GM23338 (cell line): ENCODE measurements around the gene HSD17B7.

Source experiments
- CREB1 ChIP-seq: fragments of 250-450 bp; sonication (Bioruptor Pico); IDR thresholded peaks from 2 replicates; pipeline ENCODE4 v1.5.0; 2020; ENCODE audit warnings: low read depth, mild to moderate bottlenecking, moderate library complexity
- EZH2 ChIP-seq: fragments of 200-600 bp; sonication (generic); IDR thresholded peaks from one replicate; pipeline ENCODE4 v1.8.0; 2017; ENCODE audit warnings: antibody characterized with exemption, mild to moderate bottlenecking, low read depth; ENCODE audit not compliant: unreplicated experiment
- EZH2phosphoT487 ChIP-seq: fragments of 200-600 bp; sonication (generic); IDR thresholded peaks from one replicate; pipeline ENCODE4 v1.8.1; 2018; ENCODE audit warnings: antibody characterized with exemption; ENCODE audit not compliant: unreplicated experiment
- JUNB ChIP-seq: IDR thresholded peaks from one replicate; pipeline ENCODE4 v1.6.1; 2016; ENCODE audit warnings: antibody characterized with exemption; ENCODE audit not compliant: unreplicated experiment
- NANOG ChIP-seq: IDR thresholded peaks from 2 replicates; pipeline ENCODE4 v1.6.1; 2016; ENCODE audit warnings: antibody characterized with exemption, borderline replicate concordance
- POLR2AphosphoS5 ChIP-seq: IDR thresholded peaks from 2 replicates; pipeline ENCODE4 v1.6.1; 2016; ENCODE audit warnings: antibody characterized with exemption, low read depth
- STAT1 ChIP-seq: IDR thresholded peaks from one replicate; pipeline ENCODE4 v1.6.1; 2016; ENCODE audit warnings: antibody characterized with exemption; ENCODE audit not compliant: unreplicated experiment
- ZNF114 ChIP-seq: fragments of 250-450 bp; sonication (Bioruptor Pico); IDR thresholded peaks from 2 replicates; pipeline ENCODE4 v1.5.0; 2020; ENCODE audit warnings: mild to moderate bottlenecking, moderate library complexity
- ZNF331 ChIP-seq: fragments of 250-450 bp; sonication (Bioruptor Pico); IDR thresholded peaks from 2 replicates; pipeline ENCODE4 v1.5.0; 2020; ENCODE audit warnings: low read depth, mild to moderate bottlenecking, moderate library complexity
- TF ChIP-seq, protein P1 (sequence below), 2 experiments: fragments of 200-600 bp in 1 of 2; sonication (generic) in 1 of 2; conservative IDR thresholded peaks; 2 replicates each; pipeline versions ENCODE4 v1.5.1 to v1.6.1; 2016 to 2017; ENCODE audit warnings: antibody characterized with exemption in 2 of 2, low read depth in 2 of 2, mild to moderate bottlenecking in 2 of 2, moderate library complexity in 1 of 2
- TF ChIP-seq, protein P2 (sequence below): IDR thresholded peaks from one replicate; pipeline ENCODE4 v1.6.1; 2018; ENCODE audit warnings: antibody characterized with exemption; ENCODE audit not compliant: unreplicated experiment
- TF ChIP-seq, protein P3 (sequence below): IDR thresholded peaks from 2 replicates; pipeline ENCODE4 v1.6.1; 2016; ENCODE audit warnings: antibody characterized with exemption

DNA sequence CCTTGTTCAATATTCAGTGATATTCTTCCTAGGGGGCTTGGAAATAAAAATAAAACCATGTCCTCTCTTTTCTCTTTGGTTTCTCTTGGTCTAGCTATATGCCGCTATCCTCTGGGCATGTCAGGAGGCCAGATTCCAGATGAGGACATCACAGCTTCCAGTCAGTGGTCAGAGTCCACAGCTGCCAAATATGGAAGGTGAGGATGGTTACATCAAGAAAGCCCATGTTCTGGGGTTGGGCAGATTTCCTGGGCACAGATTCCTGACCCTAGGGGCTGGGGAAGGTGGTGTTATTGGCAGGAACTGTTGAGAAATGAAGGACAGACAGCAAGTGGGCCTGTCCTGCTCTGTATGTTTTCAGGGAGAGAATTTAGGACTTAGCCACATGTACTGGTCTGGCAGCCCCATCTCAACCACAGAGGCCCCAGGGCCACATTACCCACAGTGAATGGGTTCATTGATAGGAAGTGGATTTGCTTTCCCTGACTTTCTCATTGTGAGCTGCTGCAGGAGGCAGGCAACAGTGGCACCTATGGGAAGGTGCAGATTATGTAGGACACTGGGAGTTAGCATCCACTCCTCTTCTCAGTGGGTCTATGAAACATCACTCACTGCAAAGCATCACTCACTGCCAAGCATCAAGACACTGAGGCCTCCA lies 37.4 kb upstream of the HSD17B7 start:
- no peak for TF ChIP-seq EZH2
- TF ChIP-seq, protein P1, sequence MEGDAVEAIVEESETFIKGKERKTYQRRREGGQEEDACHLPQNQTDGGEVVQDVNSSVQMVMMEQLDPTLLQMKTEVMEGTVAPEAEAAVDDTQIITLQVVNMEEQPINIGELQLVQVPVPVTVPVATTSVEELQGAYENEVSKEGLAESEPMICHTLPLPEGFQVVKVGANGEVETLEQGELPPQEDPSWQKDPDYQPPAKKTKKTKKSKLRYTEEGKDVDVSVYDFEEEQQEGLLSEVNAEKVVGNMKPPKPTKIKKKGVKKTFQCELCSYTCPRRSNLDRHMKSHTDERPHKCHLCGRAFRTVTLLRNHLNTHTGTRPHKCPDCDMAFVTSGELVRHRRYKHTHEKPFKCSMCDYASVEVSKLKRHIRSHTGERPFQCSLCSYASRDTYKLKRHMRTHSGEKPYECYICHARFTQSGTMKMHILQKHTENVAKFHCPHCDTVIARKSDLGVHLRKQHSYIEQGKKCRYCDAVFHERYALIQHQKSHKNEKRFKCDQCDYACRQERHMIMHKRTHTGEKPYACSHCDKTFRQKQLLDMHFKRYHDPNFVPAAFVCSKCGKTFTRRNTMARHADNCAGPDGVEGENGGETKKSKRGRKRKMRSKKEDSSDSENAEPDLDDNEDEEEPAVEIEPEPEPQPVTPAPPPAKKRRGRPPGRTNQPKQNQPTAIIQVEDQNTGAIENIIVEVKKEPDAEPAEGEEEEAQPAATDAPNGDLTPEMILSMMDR (conservative IDR thresholded peaks at IDR 0.05; ENCODE audit: low read depth in 2 of 2) = peak in 1 of 2 experiments; percentile 42; a peak in 2 of 4 replicates
- TF ChIP-seq POLR2AphosphoS5 = no peak
- no peak for TF ChIP-seq STAT1
- TF ChIP-seq EZH2phosphoT487 = no peak
- no peak for TF ChIP-seq NANOG
- TF ChIP-seq, protein P2, sequence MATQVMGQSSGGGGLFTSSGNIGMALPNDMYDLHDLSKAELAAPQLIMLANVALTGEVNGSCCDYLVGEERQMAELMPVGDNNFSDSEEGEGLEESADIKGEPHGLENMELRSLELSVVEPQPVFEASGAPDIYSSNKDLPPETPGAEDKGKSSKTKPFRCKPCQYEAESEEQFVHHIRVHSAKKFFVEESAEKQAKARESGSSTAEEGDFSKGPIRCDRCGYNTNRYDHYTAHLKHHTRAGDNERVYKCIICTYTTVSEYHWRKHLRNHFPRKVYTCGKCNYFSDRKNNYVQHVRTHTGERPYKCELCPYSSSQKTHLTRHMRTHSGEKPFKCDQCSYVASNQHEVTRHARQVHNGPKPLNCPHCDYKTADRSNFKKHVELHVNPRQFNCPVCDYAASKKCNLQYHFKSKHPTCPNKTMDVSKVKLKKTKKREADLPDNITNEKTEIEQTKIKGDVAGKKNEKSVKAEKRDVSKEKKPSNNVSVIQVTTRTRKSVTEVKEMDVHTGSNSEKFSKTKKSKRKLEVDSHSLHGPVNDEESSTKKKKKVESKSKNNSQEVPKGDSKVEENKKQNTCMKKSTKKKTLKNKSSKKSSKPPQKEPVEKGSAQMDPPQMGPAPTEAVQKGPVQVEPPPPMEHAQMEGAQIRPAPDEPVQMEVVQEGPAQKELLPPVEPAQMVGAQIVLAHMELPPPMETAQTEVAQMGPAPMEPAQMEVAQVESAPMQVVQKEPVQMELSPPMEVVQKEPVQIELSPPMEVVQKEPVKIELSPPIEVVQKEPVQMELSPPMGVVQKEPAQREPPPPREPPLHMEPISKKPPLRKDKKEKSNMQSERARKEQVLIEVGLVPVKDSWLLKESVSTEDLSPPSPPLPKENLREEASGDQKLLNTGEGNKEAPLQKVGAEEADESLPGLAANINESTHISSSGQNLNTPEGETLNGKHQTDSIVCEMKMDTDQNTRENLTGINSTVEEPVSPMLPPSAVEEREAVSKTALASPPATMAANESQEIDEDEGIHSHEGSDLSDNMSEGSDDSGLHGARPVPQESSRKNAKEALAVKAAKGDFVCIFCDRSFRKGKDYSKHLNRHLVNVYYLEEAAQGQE = no peak
- TF ChIP-seq, protein P3, sequence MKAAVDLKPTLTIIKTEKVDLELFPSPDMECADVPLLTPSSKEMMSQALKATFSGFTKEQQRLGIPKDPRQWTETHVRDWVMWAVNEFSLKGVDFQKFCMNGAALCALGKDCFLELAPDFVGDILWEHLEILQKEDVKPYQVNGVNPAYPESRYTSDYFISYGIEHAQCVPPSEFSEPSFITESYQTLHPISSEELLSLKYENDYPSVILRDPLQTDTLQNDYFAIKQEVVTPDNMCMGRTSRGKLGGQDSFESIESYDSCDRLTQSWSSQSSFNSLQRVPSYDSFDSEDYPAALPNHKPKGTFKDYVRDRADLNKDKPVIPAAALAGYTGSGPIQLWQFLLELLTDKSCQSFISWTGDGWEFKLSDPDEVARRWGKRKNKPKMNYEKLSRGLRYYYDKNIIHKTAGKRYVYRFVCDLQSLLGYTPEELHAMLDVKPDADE = no peak
- no peak for TF ChIP-seq JUNB
- no peak for TF ChIP-seq CREB1
- TF ChIP-seq ZNF114 (CRISPR knock-in tag) = no peak
- no peak for TF ChIP-seq ZNF331 (CRISPR knock-in tag)
